SK-N-MC (cell line): ENCODE measurements around the gene SLC5A2.

ENCODE experiments used
- EZH2 ChIP-seq: fragments of 200-600 bp; sonication (generic); IDR thresholded peaks from one replicate; pipeline ENCODE4 v1.6.1; 2017; ENCODE audit warnings: antibody characterized with exemption
- FOXP2 ChIP-seq: optimal IDR thresholded peaks from 2 replicates; pipeline ENCODE3; 2011; ENCODE audit warnings: mild to moderate bottlenecking, moderate library complexity; ENCODE audit not compliant: insufficient read depth; ENCODE audit errors: extremely low read length, control extremely low read depth
- POLR2AphosphoS5 ChIP-seq: IDR thresholded peaks from 2 replicates; pipeline ENCODE4 v1.6.1; 2012; ENCODE audit warnings: mild to moderate bottlenecking, low read depth, low read length, borderline replicate concordance

- TF ChIP-seq POLR2AphosphoS5 (no peak), EZH2 (no peak), FOXP2 (no peak)
Measured at GRCh38 chr16:31466381-31466841, 16.5 kb upstream of the SLC5A2 start.
